ENCODE measurements around the gene AUTS2. TPM values are rescaled to one million over a fixed set of nuclear protein-coding genes. Genes with fewer than 3 reads are reported as not detected.

Gene AUTS2
- total RNA-seq, 4 donors from 2014 or later: 14.9 to 27.2 (median 17.5) TPM

- no peak for DNase-seq
- H3K27ac ChIP-seq: no peak overlapping the region
- H3K4me3 ChIP-seq (replicated peaks in 1 of 3): no peak overlapping the region
- intact Hi-C loops (cut with DNase I): no loop called here
- no peaks in the 10 kb centered on the region for H3K27me3 ChIP-seq
- TF ChIP-seq POLR2A (IDR thresholded peaks at IDR 0.05) (no peak), CTCF (IDR thresholded peaks at IDR 0.05) (no peak)
- no peaks in the 10 kb centered on the region for H3K9me3 ChIP-seq
- WGBS, 2 donors: 87 to 90% methylated on average over 9 of the region's 9 CpGs
- no peaks in the 10 kb centered on the region for H3K4me1 ChIP-seq
- no peaks in the 10 kb centered on the region for H3K36me3 ChIP-seq
Observed at GRCh38 chr7:69871886-69872569, 273.8 kb downstream of the AUTS2 start.

GRCh38 chr7:69873512-69873911 is 275.2 kb downstream of the AUTS2 start:
- DNase-seq: no peak
- no peak for TF ChIP-seq POLR2A (IDR thresholded peaks at IDR 0.05)
- no peak for TF ChIP-seq CTCF (IDR thresholded peaks at IDR 0.05)
- intact Hi-C loops (cut with DNase I): no loop called here

GRCh38 chr7:69878015-69878414 is 279.7 kb downstream of the AUTS2 start:
- Histone ChIP-seq H3K9me3 (no peaks in the 10 kb centered on the region), H3K4me1 (no peaks in the 10 kb centered on the region), H3K27me3 (no peaks in the 10 kb centered on the region), H3K36me3 (no peaks in the 10 kb centered on the region), H3K4me3 (replicated peaks in 1 of 3) (no peak overlapping the region), H3K27ac (no peak overlapping the region)
- no peak for DNase-seq
- WGBS, 2 donors: 78 to 85% methylated on average over 3 of the region's 3 CpGs
- intact Hi-C loops (cut with DNase I): no loop called here
- no peak for TF ChIP-seq CTCF (IDR thresholded peaks at IDR 0.05)
- TF ChIP-seq POLR2A (IDR thresholded peaks at IDR 0.05): no peak

More at GRCh38 chr7:69873512-69873911, 275.2 kb downstream of the AUTS2 start:
- no peak overlapping the region for H3K4me3 ChIP-seq (replicated peaks in 1 of 3)
- 92 to 96% methylated on average over 3 of the region's 3 CpGs for WGBS, 2 donors
- no peaks in the 10 kb centered on the region for H3K27me3 ChIP-seq
- H3K27ac ChIP-seq: no peak overlapping the region
- H3K4me1 ChIP-seq: no peaks in the 10 kb centered on the region
- H3K9me3 ChIP-seq: no peaks in the 10 kb centered on the region
- no peaks in the 10 kb centered on the region for H3K36me3 ChIP-seq

- H3K4me1 ChIP-seq: no peaks in the 10 kb centered on the region
- no peaks in the 10 kb centered on the region for H3K27me3 ChIP-seq
- intact Hi-C loops (cut with DNase I): no loop called here
- TF ChIP-seq CTCF (IDR thresholded peaks at IDR 0.05) (no peak), POLR2A (IDR thresholded peaks at IDR 0.05) (no peak)
- no peaks in the 10 kb centered on the region for H3K9me3 ChIP-seq
- 74 to 94% methylated on average over 3 of the region's 3 CpGs for WGBS, 2 donors
- H3K27ac ChIP-seq: no peak overlapping the region
- no peak overlapping the region for H3K4me3 ChIP-seq (replicated peaks in 1 of 3)
- no peak for DNase-seq
- no peaks in the 10 kb centered on the region for H3K36me3 ChIP-seq
Observed at GRCh38 chr7:69878591-69878990, 280.3 kb downstream of the AUTS2 start.

GRCh38 chr7:69879989-69880388 is 281.7 kb downstream of the AUTS2 start:
- H3K4me3 ChIP-seq (replicated peaks in 1 of 3): no peak overlapping the region
- no peaks in the 10 kb centered on the region for H3K9me3 ChIP-seq
- no peak overlapping the region for H3K27ac ChIP-seq
- TF ChIP-seq CTCF (IDR thresholded peaks at IDR 0.05) (no peak), POLR2A (IDR thresholded peaks at IDR 0.05) (no peak)
- DNase-seq: no peak
- intact Hi-C loops (cut with DNase I): no loop called here
- H3K27me3 ChIP-seq: no peaks in the 10 kb centered on the region
- H3K36me3 ChIP-seq: no peaks in the 10 kb centered on the region
- no peaks in the 10 kb centered on the region for H3K4me1 ChIP-seq
- 93 to 96% methylated on average over 3 of the region's 3 CpGs for WGBS, 2 donors

Data from thyroid gland (tissue), 4 donors.